Ishikawa (cell line): ENCODE measurements around the gene SELENOM.

ENCODE experiments used
- CEBPB ChIP-seq: IDR thresholded peaks from 2 replicates; pipeline ENCODE4 v1.6.1; 2012
- EGR1 ChIP-seq: IDR thresholded peaks from 2 replicates; pipeline ENCODE4 v1.6.1; 2012
- EP300 ChIP-seq: IDR thresholded peaks from 2 replicates; pipeline ENCODE4 v1.6.1; 2012; ENCODE audit warnings: borderline replicate concordance
- FOXM1 ChIP-seq: IDR thresholded peaks from 2 replicates; pipeline ENCODE4 v1.6.1; 2012; ENCODE audit warnings: low read depth, borderline replicate concordance
- MAX ChIP-seq: IDR thresholded peaks from 2 replicates; pipeline ENCODE4 v1.6.1; 2012
- RAD21 ChIP-seq: IDR thresholded peaks from 2 replicates; pipeline ENCODE4 v1.6.1; 2012; ENCODE audit warnings: low read depth
- TAF1 ChIP-seq: IDR thresholded peaks from 2 replicates; pipeline ENCODE4 v1.6.1; 2012; ENCODE audit warnings: low read depth, mild to moderate bottlenecking
- TCF12 ChIP-seq: IDR thresholded peaks from 2 replicates; pipeline ENCODE4 v1.6.1; 2012; ENCODE audit warnings: low read depth
- TEAD4 ChIP-seq: IDR thresholded peaks from 2 replicates; pipeline ENCODE4 v1.6.1; 2012
- YY1 ChIP-seq: IDR thresholded peaks from 2 replicates; pipeline ENCODE4 v1.6.1; 2012; ENCODE audit warnings: low read depth
- TF ChIP-seq, protein P1 (sequence below): IDR thresholded peaks from 2 replicates; pipeline ENCODE4 v1.6.1; 2012; ENCODE audit warnings: low read depth, mild to moderate bottlenecking

DNA sequence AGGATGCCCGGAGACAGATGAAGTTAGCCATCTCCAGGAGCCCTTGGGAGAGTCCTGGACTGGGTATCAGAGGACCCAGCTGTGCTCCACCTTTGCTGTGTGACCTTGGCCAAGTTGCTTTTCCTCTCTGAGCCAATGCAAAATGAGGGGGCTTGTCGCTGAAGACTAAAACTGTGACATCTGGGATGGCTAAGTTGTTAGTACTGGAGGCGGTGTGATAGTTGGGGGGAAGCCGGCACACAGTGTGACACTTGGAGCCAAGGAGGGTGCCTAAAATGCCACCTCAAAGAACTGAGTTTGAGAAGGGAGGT, 15.9 kb upstream of the SELENOM start:
- TF ChIP-seq YY1, result no peak
- no peak for TF ChIP-seq RAD21
- no peak for TF ChIP-seq EGR1
- TF ChIP-seq EP300, result no peak
- no peak for TF ChIP-seq TAF1
- no peak for TF ChIP-seq MAX
- no peak for TF ChIP-seq TCF12
- TF ChIP-seq FOXM1, result no peak
- no peak for TF ChIP-seq TEAD4
- TF ChIP-seq CEBPB, result no peak
- TF ChIP-seq, protein P1, sequence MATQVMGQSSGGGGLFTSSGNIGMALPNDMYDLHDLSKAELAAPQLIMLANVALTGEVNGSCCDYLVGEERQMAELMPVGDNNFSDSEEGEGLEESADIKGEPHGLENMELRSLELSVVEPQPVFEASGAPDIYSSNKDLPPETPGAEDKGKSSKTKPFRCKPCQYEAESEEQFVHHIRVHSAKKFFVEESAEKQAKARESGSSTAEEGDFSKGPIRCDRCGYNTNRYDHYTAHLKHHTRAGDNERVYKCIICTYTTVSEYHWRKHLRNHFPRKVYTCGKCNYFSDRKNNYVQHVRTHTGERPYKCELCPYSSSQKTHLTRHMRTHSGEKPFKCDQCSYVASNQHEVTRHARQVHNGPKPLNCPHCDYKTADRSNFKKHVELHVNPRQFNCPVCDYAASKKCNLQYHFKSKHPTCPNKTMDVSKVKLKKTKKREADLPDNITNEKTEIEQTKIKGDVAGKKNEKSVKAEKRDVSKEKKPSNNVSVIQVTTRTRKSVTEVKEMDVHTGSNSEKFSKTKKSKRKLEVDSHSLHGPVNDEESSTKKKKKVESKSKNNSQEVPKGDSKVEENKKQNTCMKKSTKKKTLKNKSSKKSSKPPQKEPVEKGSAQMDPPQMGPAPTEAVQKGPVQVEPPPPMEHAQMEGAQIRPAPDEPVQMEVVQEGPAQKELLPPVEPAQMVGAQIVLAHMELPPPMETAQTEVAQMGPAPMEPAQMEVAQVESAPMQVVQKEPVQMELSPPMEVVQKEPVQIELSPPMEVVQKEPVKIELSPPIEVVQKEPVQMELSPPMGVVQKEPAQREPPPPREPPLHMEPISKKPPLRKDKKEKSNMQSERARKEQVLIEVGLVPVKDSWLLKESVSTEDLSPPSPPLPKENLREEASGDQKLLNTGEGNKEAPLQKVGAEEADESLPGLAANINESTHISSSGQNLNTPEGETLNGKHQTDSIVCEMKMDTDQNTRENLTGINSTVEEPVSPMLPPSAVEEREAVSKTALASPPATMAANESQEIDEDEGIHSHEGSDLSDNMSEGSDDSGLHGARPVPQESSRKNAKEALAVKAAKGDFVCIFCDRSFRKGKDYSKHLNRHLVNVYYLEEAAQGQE, result no peak
